ENCODE results near the gene MICAL3. TPM values are rescaled to one million over a fixed set of nuclear protein-coding genes. Genes with fewer than 3 reads are reported as not detected.

Gene MICAL3
- total and polyA plus RNA-seq, 2 donors from 2014 or later, result 5.0 to 99.4 TPM

- no peak for TF ChIP-seq CTCF (IDR thresholded peaks at IDR 0.05; ENCODE audit: borderline replicate concordance, extremely low read depth, insufficient read depth)
- Histone ChIP-seq H3K36me3 (ENCODE audit: control insufficient read depth in 2 of 3, insufficient read depth in 3 of 3, low read length in 3 of 3) (peaks cover 0 to 18% (median 7%) of the 10 kb centered on the region in 3 donors), H3K4me3 (ENCODE audit: low read length in 3 of 3) (no peak overlapping the region), H3K27ac (ENCODE audit: low read depth in 2 of 2, low read length in 2 of 2) (peak overlapping the region; percentile 44 to 45), H3K9me3 (ENCODE audit: control insufficient read depth in 2 of 3, insufficient read depth in 1 of 3, low read length in 3 of 3) (no peaks in the 10 kb centered on the region), H3K9ac (ENCODE audit: low read length in 3 of 3) (no peak overlapping the region), H3K27me3 (ENCODE audit: control insufficient read depth, insufficient read depth, low read length) (no peaks in the 10 kb centered on the region), H3K4me1 (ENCODE audit: control insufficient read depth in 2 of 3, insufficient read depth in 2 of 3, low read depth in 1 of 3, low read length in 3 of 3) (peaks cover 3 to 16% (median 14%) of the 10 kb centered on the region in 3 donors)
- FAIRE-seq (no peak), DNase-seq (no peak)
- intact Hi-C loops (cut with DNase I), result no loop called here
These were observed 217.3 kb downstream of the MICAL3 start for GRCh38 chr22:17807086-17807485.

GRCh38 chr22:17806437-17806836, 217.9 kb downstream of the MICAL3 start:
- no peak for TF ChIP-seq CTCF (IDR thresholded peaks at IDR 0.05; ENCODE audit: borderline replicate concordance, extremely low read depth, insufficient read depth)
- no peak for DNase-seq
- peak; percentile 82 for FAIRE-seq
- Histone ChIP-seq H3K36me3 (ENCODE audit: control insufficient read depth in 2 of 3, insufficient read depth in 3 of 3, low read length in 3 of 3) (peaks cover 0 to 12% (median 4%) of the 10 kb centered on the region in 3 donors), H3K27ac (ENCODE audit: low read depth in 2 of 2, low read length in 2 of 2) (peak overlapping the region in 1 of 2 donors; percentile 44), H3K27me3 (ENCODE audit: control insufficient read depth, insufficient read depth, low read length) (no peaks in the 10 kb centered on the region), H3K4me1 (ENCODE audit: control insufficient read depth in 2 of 3, insufficient read depth in 2 of 3, low read depth in 1 of 3, low read length in 3 of 3) (peaks cover 3 to 16% (median 14%) of the 10 kb centered on the region in 3 donors), H3K9ac (ENCODE audit: low read length in 3 of 3) (no peak overlapping the region), H3K9me3 (ENCODE audit: control insufficient read depth in 2 of 3, insufficient read depth in 1 of 3, low read length in 3 of 3) (no peaks in the 10 kb centered on the region), H3K4me3 (ENCODE audit: low read length in 3 of 3) (no peak overlapping the region)
- intact Hi-C loops (cut with DNase I), result no loop called here

GRCh38 chr22:17804331-17805080, 219.9 kb downstream of the MICAL3 start:
- FAIRE-seq, result no peak

More at GRCh38 chr22:17804331-17805080, 219.9 kb downstream of the MICAL3 start:
- no peaks in the 10 kb centered on the region for H3K27me3 ChIP-seq (ENCODE audit: control insufficient read depth, insufficient read depth, low read length)
- H3K4me3 ChIP-seq (ENCODE audit: low read length in 3 of 3), result no peak overlapping the region
- no peaks in the 10 kb centered on the region for H3K9me3 ChIP-seq (ENCODE audit: control insufficient read depth in 2 of 3, insufficient read depth in 1 of 3, low read length in 3 of 3)
- H3K36me3 ChIP-seq (ENCODE audit: control insufficient read depth in 2 of 3, insufficient read depth in 3 of 3, low read length in 3 of 3), result peaks cover 0 to 11% (median 4%) of the 10 kb centered on the region in 3 donors
- no peak overlapping the region for H3K27ac ChIP-seq (ENCODE audit: low read depth in 2 of 2, low read length in 2 of 2)
- H3K4me1 ChIP-seq (ENCODE audit: control insufficient read depth in 2 of 3, insufficient read depth in 2 of 3, low read depth in 1 of 3, low read length in 3 of 3), result peaks cover 3 to 14% (median 14%) of the 10 kb centered on the region in 3 donors
- DNase-seq, result no peak
- no peak for TF ChIP-seq CTCF (IDR thresholded peaks at IDR 0.05; ENCODE audit: borderline replicate concordance, extremely low read depth, insufficient read depth)
- no peak overlapping the region for H3K9ac ChIP-seq (ENCODE audit: low read length in 3 of 3)
- intact Hi-C loops (cut with DNase I), result no loop called here
